ENCODE data around the gene CSPG4. TPM values are rescaled to one million over a fixed set of nuclear protein-coding genes. Genes with fewer than 3 reads are reported as not detected.

Gene CSPG4
- total RNA-seq, 6 experiments from 2014 or later, result 81.2 to 111 (median 95.7) TPM

- Mint-ChIP-seq H3K4me1 (ENCODE audit: low read depth) (peaks cover 43% of the 10 kb centered on the region), H3K9me3 (no peaks in the 10 kb centered on the region), H3K27me3 (ENCODE audit: insufficient read depth) (peaks cover 13% of the 10 kb centered on the region), H3K4me3 (no peak overlapping the region), H3K36me3 (ENCODE audit: low read depth) (peaks cover 12% of the 10 kb centered on the region), H3K27ac (no peak overlapping the region)
- DNase-seq, result no peak
- no peak for TF ChIP-seq CTCF (IDR thresholded peaks at IDR 0.05)
Measured at GRCh38 chr15:75675579-75676404, 36.9 kb downstream of the CSPG4 start.

DNA sequence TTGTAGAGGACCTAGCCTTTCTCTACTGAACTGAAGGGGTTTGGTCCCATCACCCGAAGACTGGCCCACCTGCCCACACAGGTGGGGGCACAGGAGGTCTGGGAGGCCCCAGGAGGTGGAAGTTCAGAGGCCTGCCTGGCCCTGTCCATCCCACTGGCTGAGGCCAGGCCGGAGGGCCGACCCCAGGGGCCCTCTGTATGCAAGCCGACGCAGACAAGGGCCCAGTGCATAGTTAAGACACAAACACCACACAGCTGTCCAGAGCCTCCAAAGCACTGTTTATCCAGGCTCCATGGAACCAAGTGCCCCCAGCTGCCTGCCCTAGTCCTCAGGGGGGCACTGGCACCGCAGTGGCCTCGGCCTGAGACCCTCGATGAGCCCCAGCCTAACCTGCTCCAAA lies 38.3 kb downstream of the CSPG4 start:
- DNase-seq, result no peak
- Mint-ChIP-seq H3K9me3 (no peaks in the 10 kb centered on the region), H3K27me3 (ENCODE audit: insufficient read depth) (peaks cover 15% of the 10 kb centered on the region), H3K4me3 (0 out of 2 replicates have a peak overlapping the region, but pooled peaks have one; percentile 32), H3K36me3 (ENCODE audit: low read depth) (peaks cover 10% of the 10 kb centered on the region), H3K27ac (peak overlapping the region; percentile 82), H3K4me1 (ENCODE audit: low read depth) (peaks cover 50% of the 10 kb centered on the region)
- TF ChIP-seq CTCF (IDR thresholded peaks at IDR 0.05), result no peak

GRCh38 chr15:75673426-75674235 lies 39.0 kb downstream of the CSPG4 start:
- Mint-ChIP-seq H3K27ac (peak overlapping the region; percentile 82), H3K4me1 (ENCODE audit: low read depth) (peaks cover 58% of the 10 kb centered on the region), H3K27me3 (ENCODE audit: insufficient read depth) (peaks cover 15% of the 10 kb centered on the region), H3K4me3 (peak overlapping the region; percentile 51), H3K36me3 (ENCODE audit: low read depth) (peaks cover 3% of the 10 kb centered on the region), H3K9me3 (no peaks in the 10 kb centered on the region)
- peak; percentile 71 for DNase-seq
- no peak for TF ChIP-seq CTCF (IDR thresholded peaks at IDR 0.05)

GRCh38 chr15:75672646-75673425 lies 39.8 kb downstream of the CSPG4 start:
- DNase-seq, result peak; percentile 72
- TF ChIP-seq CTCF (IDR thresholded peaks at IDR 0.05), result no peak
- Mint-ChIP-seq H3K27ac (peak overlapping the region; percentile 82), H3K36me3 (ENCODE audit: low read depth) (no peaks in the 10 kb centered on the region), H3K27me3 (ENCODE audit: insufficient read depth) (peaks cover 15% of the 10 kb centered on the region), H3K4me1 (ENCODE audit: low read depth) (peaks cover 62% of the 10 kb centered on the region), H3K4me3 (peak overlapping the region; percentile 51), H3K9me3 (no peaks in the 10 kb centered on the region)
